Caco-2 (cell line): ENCODE measurements around the gene SDCBP2. TPM values are rescaled to one million over a fixed set of nuclear protein-coding genes. Genes with fewer than 3 reads are reported as not detected.

Experiments
- BruUV-seq: library from RNA; stranded (reverse); fragments of 400-500 nt; replicated peaks from 2 replicates; lab custom pipeline; 2021; lab: Mats Ljungman, UMichigan
- CTCF ChIA-PET: fragments of 300-600 bp; sonication (Branson Sonifier 250); formaldehyde crosslinking; loops from one replicate; lab custom pipeline; 2022; ENCODE audit warnings: antibody characterized with exemption; lab: Charles Lee
- POLR2A ChIA-PET: fragments of 300-600 bp; sonication (Branson Sonifier 250); formaldehyde crosslinking; loops from one replicate; lab custom pipeline; 2022; ENCODE audit warnings: antibody characterized with exemption; lab: Charles Lee
- DNase-seq, 2 experiments: peaks; one replicate each; pipeline versions ENCODE4 v3.0.0 to v3.0.0-alpha.2; 2020 to 2022
- H3K27me3 ChIP-seq: replicated peaks from 2 replicates; pipeline ENCODE4 v1.6.0; 2011; ENCODE audit warnings: low read length; ENCODE audit not compliant: control insufficient read depth, insufficient read depth
- H3K36me3 ChIP-seq: 2 replicates; pipeline ENCODE4 v1.5.1; 2011; ENCODE audit warnings: low read length; ENCODE audit not compliant: control insufficient read depth, insufficient read depth
- H3K4me1 ChIP-seq: fragments of 250-450 bp; sonication (Bioruptor Pico); 2 replicates; pipeline ENCODE4 v1.5.1; 2020; ENCODE audit warnings: mild to moderate bottlenecking
- H3K4me3 ChIP-seq: 2 replicates; pipeline ENCODE4 v1.5.1; 2011; ENCODE audit warnings: low read depth, mild to moderate bottlenecking, control low read depth, low read length
- H3K9me3 ChIP-seq: fragments of 250-450 bp; sonication (Bioruptor Pico); 2 replicates; pipeline ENCODE4 v1.5.1; 2020; ENCODE audit warnings: mild to moderate bottlenecking, moderate library complexity
- H3K27ac Mint-ChIP-seq: one replicate; pipeline ENCODE4 v1.8.0; 2022; ENCODE audit warnings: mixed read lengths; ENCODE audit not compliant: unreplicated experiment
- H3K27me3 Mint-ChIP-seq: one replicate; pipeline ENCODE4 v1.8.0; 2022; ENCODE audit warnings: mixed read lengths; ENCODE audit not compliant: insufficient read depth, unreplicated experiment
- H3K36me3 Mint-ChIP-seq: one replicate; pipeline ENCODE4 v1.8.0; 2022; ENCODE audit warnings: mild to moderate bottlenecking, mixed read lengths; ENCODE audit not compliant: insufficient read depth, unreplicated experiment
- H3K4me1 Mint-ChIP-seq: one replicate; pipeline ENCODE4 v1.8.0; 2022; ENCODE audit warnings: low read depth, mixed read lengths; ENCODE audit not compliant: unreplicated experiment
- H3K4me3 Mint-ChIP-seq: one replicate; pipeline ENCODE4 v1.8.0; 2022; ENCODE audit warnings: mild to moderate bottlenecking, moderate library complexity, mixed read lengths; ENCODE audit not compliant: unreplicated experiment
- H3K9me3 Mint-ChIP-seq: one replicate; pipeline ENCODE4 v1.8.0; 2022; ENCODE audit warnings: mixed read lengths; ENCODE audit not compliant: unreplicated experiment
- CTCF ChIP-seq, 2 experiments: fragments of 200-600 bp in 1 of 2; IDR thresholded peaks; 1 replicate in 1 of 2; 2 replicates in 1 of 2; pipeline versions ENCODE4 v1.5.1 to v1.8.0; 2011 to 2022; ENCODE audit warnings: antibody characterized with exemption in 1 of 2, control low read depth in 1 of 2, inconsistent platforms in 1 of 2, low read depth in 1 of 2, low read length in 1 of 2, mild to moderate bottlenecking in 1 of 2, moderate library complexity in 1 of 2; ENCODE audit not compliant: insufficient read depth in 1 of 2, severe bottlenecking in 1 of 2, unreplicated experiment in 1 of 2
- intact Hi-C: fragments of 100-400 bp; cut with micrococcal nuclease; formaldehyde crosslinking; loops from one replicate; pipeline ENCODE4 v1.10.0; 2022; ENCODE audit not compliant: unreplicated experiment
- total RNA-seq: library from RNA; stranded (reverse); gene quantifications from 2 replicates; pipeline ENCODE4 v1.2.3, GENCODE V29; 2022

The SDCBP2 gene
- total RNA-seq, 1 experiment from 2014 or later, result 2.0 TPM

- TF ChIP-seq CTCF (IDR thresholded peaks at IDR 0.05; ENCODE audit: insufficient read depth in 1 of 2, low read depth in 1 of 2, low read length in 1 of 2, severe bottlenecking in 1 of 2, unreplicated experiment in 1 of 2), result no peak
- Mint-ChIP-seq H3K4me3 (no peak overlapping the region), H3K27me3 (peaks cover 2% of the 10 kb centered on the region), H3K4me1 (no peaks in the 10 kb centered on the region), H3K36me3 (no peaks in the 10 kb centered on the region), H3K9me3 (no peaks in the 10 kb centered on the region), H3K27ac (no peak overlapping the region)
- DNase-seq, result no peak
- Histone ChIP-seq H3K27me3 (no peaks in the 10 kb centered on the region), H3K9me3 (no peaks in the 10 kb centered on the region), H3K4me3 (no peak overlapping the region), H3K4me1 (0 out of 2 replicates have a peak, but pooled peaks cover under 1% of the 10 kb centered on the region), H3K36me3 (no peaks in the 10 kb centered on the region)
- ChIA-PET POLR2A (no interaction called here), CTCF (no interaction called here)
- no TSS peak for BruUV-seq
- intact Hi-C loops, result no loop called here
Measured at GRCh38 chr20:1319462-1319861, 9.5 kb downstream of the SDCBP2 start.

- no peak overlapping the region for H3K4me3 ChIP-seq
- intact Hi-C loops, result no loop called here
- H3K9me3 Mint-ChIP-seq, result no peaks in the 10 kb centered on the region
- DNase-seq, result no peak
- no peaks in the 10 kb centered on the region for H3K4me1 Mint-ChIP-seq
- CTCF ChIA-PET, result no interaction called here
- no peaks in the 10 kb centered on the region for H3K27me3 ChIP-seq
- no peaks in the 10 kb centered on the region for H3K36me3 Mint-ChIP-seq
- no TSS peak for BruUV-seq
- H3K9me3 ChIP-seq, result no peaks in the 10 kb centered on the region
- POLR2A ChIA-PET, result no interaction called here
- TF ChIP-seq CTCF (IDR thresholded peaks at IDR 0.05; ENCODE audit: insufficient read depth in 1 of 2, low read depth in 1 of 2, low read length in 1 of 2, severe bottlenecking in 1 of 2, unreplicated experiment in 1 of 2), result no peak
- H3K36me3 ChIP-seq, result no peaks in the 10 kb centered on the region
- H3K4me3 Mint-ChIP-seq, result no peak overlapping the region
- H3K27ac Mint-ChIP-seq, result no peak overlapping the region
- H3K4me1 ChIP-seq, result no peaks in the 10 kb centered on the region
- H3K27me3 Mint-ChIP-seq, result peaks cover 2% of the 10 kb centered on the region
Measured at GRCh38 chr20:1319051-1319450, 9.9 kb downstream of the SDCBP2 start.

- Mint-ChIP-seq H3K27ac (no peak overlapping the region), H3K4me3 (no peak overlapping the region), H3K4me1 (no peaks in the 10 kb centered on the region), H3K27me3 (peaks cover 2% of the 10 kb centered on the region), H3K9me3 (no peaks in the 10 kb centered on the region), H3K36me3 (no peaks in the 10 kb centered on the region)
- DNase-seq, result no peak
- Histone ChIP-seq H3K9me3 (no peaks in the 10 kb centered on the region), H3K4me1 (no peaks in the 10 kb centered on the region), H3K4me3 (no peak overlapping the region), H3K27me3 (no peaks in the 10 kb centered on the region), H3K36me3 (no peaks in the 10 kb centered on the region)
- POLR2A ChIA-PET, result no interaction called here
- intact Hi-C loops, result no loop called here
- BruUV-seq, result no TSS peak
- CTCF ChIA-PET, result no interaction called here
- TF ChIP-seq CTCF (IDR thresholded peaks at IDR 0.05; ENCODE audit: insufficient read depth in 1 of 2, low read depth in 1 of 2, low read length in 1 of 2, severe bottlenecking in 1 of 2, unreplicated experiment in 1 of 2), result no peak
Measured at GRCh38 chr20:1317545-1318255, 11.2 kb downstream of the SDCBP2 start.
